GM21367 (cell line): ENCODE results near the gene RHOT1.
A peak's percentile ranks its signal among the peaks of the same experiment; 100 is the strongest.
"Not testable (repeated sequence)": the region's sequence is repeated elsewhere in the genome, so short reads cannot be mapped to it uniquely, and the experiment has no call there.

ENCODE experiments used
- ATAC-seq: cut with Tn5 transposase; IDR thresholded peaks from one replicate; pipeline ENCODE4 v1.9.1; 2021; ENCODE audit not compliant: unreplicated experiment

Gene RHOT1

DNA sequence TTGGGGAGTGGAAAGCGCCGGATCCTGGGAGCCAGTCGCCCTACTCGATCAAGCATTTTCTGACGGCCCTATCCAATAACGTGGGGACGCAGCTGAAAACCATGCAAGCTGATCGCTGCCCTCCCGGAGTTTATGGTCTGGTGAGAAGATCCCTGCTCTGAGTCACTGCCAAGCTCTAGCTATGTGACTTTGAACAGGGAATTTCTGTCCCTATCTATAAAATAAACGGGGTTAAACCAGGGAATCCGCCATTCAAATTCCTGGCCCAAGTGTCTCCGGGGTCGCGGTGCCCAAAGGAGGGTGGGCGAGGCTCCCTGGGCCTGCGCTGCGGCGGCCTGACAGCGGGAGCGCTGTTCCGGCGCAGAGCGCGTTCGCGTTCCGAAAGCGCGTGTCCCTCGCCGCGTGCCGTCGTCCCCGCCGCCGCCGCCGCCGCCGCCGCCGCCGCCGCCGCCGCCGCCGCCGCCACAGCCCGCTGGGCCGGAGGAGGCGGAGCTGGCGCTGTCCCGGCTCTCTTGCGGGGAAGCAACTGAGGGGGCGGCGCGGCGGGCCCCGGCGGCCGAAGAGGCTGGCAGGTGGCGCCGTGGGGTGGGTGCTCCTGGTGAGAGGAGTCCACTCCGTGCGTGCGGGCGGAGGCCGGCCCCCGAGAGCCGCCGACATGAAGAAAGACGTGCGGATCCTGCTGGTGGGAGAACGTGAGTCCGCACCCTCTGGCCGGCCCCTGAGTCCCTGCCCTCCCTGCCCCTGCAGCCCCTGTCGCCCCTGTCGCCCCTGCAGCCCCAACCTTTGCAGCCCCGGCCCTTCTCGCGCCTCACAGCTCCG lies at the start of gene RHOT1:
TSS of gene RHOT1 (plus strand) at position 465 of the 819 bp plus-strand sequence. CDS start at position 656, 191 bp downstream.
- ATAC-seq = peak; percentile 66

GRCh38 chr17:32099686-32100085 lies 42.6 kb upstream of the RHOT1 start:
- no peak for ATAC-seq

DNA sequence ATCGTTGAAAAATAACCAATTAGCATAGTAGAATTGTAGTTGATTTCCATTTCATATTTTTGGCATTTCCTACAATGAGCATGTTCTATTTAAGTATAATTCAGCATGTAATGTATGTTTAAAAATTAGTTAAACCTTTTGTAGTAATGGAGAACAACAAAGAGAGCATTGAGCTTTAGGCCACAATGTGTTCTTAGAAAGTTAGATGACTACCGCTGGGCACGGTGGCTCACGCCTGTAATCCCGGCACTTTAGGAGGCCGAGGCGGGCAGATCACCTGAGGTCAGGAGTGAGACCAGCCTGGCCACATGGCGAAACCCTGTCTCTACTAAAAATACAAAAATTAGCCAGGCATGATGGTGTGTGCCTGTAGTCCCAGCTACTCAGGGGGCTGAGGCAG lies 42.0 kb upstream of the RHOT1 start:
- ATAC-seq = not testable (repeated sequence)

- no peak for ATAC-seq
These were observed 41.2 kb upstream of the RHOT1 start for GRCh38 chr17:32100971-32101631.

- no peak for ATAC-seq
These were observed 40.1 kb upstream of the RHOT1 start for GRCh38 chr17:32102172-32102571.

DNA sequence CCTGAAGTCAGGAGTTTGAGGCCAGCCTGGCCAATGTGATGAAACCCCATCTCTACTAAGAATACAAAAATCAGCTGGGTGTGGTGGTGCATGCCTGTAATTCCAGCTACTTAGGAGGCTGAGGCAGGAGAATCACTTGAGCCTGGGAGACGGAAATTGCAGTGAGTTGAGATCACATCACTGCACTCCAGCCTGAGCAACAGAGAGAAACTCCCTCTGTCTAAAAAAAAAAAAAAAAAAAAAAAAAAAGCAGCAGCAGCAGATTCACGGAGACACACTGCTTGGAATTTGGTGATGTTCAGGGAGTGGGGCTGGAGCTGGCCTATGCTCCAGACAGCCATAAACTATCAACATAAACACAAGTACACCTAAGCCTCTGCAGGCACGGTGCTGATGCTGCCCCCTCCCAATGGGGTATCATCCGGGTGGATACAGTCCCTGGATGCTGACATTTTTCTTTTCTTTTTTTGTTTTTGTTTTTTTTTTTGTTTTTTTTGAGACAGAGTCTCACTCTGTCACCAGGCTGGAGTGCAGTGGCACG lies 39.6 kb upstream of the RHOT1 start:
- no peak for ATAC-seq

DNA sequence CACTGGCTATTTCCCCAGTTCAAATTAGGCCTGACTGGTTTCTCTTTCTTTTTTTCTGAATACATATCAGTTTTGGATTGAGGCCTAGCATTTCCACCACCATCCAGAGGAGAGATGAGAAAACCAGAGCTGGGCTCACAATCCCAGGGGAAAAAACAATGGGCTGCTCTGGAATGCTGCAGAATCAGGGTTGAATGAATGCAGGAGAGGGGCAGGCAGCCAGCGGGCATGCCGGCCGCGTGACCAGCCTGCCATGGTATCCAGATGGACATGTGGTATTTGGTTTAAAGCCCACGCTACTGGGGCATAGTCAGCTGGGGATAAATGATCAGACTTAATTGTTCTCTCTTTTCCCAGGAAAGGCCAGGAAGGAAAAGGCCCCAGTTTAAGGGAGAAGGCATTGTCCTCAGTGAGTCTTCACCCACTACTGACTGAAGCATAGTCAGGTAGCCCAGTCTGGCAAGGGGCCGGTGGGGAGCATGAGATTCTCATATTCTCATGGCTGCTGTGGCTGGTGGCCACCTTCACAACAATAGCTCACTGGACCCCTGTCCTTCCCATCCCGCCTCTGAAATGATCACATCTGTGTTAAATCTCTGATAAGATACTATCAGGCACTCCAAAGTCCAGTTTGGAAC lies 38.7 kb upstream of the RHOT1 start:
- ATAC-seq = no peak

DNA sequence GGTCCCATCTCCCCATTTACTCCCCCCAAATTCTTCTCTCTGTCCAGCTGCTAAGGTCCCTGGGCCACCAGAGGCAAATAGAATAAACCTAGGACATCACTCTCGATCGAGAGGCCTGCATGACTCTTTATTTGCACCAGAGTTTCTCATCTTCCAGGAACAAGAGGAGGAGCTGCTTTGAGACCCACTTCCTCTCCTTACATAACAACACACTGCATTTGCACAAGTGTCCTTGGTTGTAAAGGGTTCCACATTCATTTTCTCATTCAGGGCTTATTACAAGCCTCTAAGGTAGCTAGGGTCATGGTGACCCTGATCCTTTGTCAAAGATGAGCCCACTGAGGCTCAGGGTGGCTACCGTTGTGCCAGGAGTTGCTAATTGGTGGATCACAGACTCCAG lies 38.1 kb upstream of the RHOT1 start:
- ATAC-seq = no peak

DNA sequence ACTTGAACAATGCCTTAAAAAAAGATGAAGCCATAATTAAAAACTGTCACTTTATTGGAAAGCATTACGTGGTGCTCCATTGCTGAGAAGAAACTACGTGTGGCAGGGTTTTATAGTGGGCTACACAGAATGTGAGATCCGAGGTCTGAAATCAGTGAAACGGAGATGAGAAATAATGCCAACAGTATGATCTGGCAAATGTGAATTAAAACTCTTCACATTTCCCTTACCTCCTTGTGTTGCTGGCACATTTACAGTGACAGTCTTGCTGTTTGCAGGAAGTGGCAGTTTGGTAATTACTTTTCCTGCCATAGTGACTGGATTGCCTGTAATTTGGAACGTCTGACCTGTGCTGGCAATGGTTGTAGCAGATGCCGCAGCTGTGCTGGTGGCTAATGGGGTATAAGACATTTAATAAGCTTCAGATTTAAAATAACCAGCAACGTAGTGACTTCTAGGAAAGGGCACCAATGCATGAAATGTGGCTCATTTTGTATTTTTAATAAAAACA lies 35.8 kb upstream of the RHOT1 start:
- ATAC-seq = not testable (repeated sequence)

- ATAC-seq = not testable (repeated sequence)
These were observed 35.1 kb upstream of the RHOT1 start for GRCh38 chr17:32107194-32107593.

GRCh38 chr17:32110596-32110995 lies 31.7 kb upstream of the RHOT1 start:
- no peak for ATAC-seq

DNA sequence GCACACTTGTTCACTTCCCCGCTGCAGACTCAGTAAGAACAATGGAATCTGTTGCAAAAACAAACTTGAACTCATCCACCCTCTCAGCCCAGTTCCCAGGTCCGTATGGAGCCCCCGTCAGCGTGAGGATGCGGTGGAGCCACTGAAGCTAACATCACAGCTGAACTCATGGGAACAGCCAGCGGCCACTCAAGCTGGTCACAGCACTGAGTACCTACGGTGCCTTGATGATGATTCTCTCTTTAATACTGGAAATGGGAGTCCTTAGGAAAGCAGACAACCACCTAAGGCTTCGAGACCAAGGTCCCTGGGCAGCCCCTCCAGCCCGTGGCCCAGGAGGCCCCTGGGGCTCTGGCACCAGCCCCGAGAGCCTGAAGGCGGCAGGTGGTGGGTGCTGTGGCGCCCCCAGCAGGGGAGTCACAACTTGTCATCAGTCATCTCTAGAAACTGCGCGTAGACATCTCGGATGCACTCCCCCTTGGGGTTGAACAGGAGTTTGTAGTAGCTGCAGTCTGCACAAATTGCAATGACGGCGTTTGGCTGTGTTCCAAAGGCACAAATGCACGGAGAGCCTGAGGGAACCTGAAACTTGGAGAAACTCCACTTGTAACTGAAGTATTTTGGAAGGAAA lies 31.0 kb upstream of the RHOT1 start:
- no peak for ATAC-seq

- no peak for ATAC-seq
These were observed 29.9 kb upstream of the RHOT1 start for GRCh38 chr17:32112416-32112815.

DNA sequence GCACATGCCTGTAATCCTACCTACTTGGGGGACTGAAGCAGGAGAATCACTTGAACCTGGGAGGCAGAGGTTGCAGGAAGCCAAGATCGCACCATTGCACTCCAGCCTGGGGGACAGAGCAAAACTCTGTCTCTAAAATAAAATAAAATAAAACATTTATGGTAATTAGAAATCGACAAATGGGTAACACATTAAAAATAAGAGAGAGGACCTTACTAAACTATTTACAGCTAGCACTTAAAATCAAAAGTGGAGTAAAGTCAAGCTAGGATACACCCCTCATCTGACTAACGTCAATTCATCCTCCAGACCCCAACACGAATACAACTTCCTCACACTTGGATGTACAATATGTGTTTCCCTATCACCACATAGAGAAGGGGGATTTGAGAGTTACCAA lies 27.8 kb upstream of the RHOT1 start:
- no peak for ATAC-seq

GRCh38 chr17:32115546-32115945 lies 26.8 kb upstream of the RHOT1 start:
- ATAC-seq = not testable (repeated sequence)

- no peak for ATAC-seq
These were observed 25.4 kb upstream of the RHOT1 start for GRCh38 chr17:32116937-32117336.

- no peak for ATAC-seq
These were observed 24.9 kb upstream of the RHOT1 start for GRCh38 chr17:32117399-32117798.

- not testable (repeated sequence) for ATAC-seq
These were observed 24.2 kb upstream of the RHOT1 start for GRCh38 chr17:32118088-32118487.

- no peak for ATAC-seq
These were observed 23.5 kb upstream of the RHOT1 start for GRCh38 chr17:32118835-32119234.

GRCh38 chr17:32120141-32120540 lies 22.2 kb upstream of the RHOT1 start:
- ATAC-seq = no peak

- ATAC-seq = no peak
These were observed 21.6 kb upstream of the RHOT1 start for GRCh38 chr17:32120716-32121115.
